ENCODE measurements around the gene ACVR2B. TPM values are rescaled to one million over a fixed set of nuclear protein-coding genes. Genes with fewer than 3 reads are reported as not detected.

The ACVR2B gene
- total and polyA plus RNA-seq, 10 of the 15 experiments (the other 5 are each of a cell fraction or from before 2014, with no cell fraction given): 0.27 to 2.9 (median 1.0) TPM

DNA sequence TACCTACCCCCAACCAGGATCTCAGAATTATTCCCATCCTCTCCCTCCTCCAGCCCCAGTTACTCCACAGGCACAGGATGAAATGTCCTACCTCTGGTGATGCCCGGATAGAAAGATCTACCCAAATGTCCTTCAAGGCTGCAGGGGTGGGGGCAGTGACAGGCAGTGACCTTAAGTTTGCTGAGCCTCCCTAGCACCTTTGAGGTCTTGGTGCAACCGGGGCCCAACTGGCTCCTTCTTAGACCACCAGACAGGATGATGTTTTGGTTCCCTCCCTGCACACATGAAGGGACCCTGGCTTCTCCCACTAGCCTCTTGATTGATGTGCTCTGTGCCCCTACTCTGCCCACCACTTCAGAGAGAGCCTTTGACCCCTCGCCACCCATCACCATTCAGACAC, 78.8 kb downstream of the ACVR2B start (continued):
- TF ChIP-seq, protein P1, sequence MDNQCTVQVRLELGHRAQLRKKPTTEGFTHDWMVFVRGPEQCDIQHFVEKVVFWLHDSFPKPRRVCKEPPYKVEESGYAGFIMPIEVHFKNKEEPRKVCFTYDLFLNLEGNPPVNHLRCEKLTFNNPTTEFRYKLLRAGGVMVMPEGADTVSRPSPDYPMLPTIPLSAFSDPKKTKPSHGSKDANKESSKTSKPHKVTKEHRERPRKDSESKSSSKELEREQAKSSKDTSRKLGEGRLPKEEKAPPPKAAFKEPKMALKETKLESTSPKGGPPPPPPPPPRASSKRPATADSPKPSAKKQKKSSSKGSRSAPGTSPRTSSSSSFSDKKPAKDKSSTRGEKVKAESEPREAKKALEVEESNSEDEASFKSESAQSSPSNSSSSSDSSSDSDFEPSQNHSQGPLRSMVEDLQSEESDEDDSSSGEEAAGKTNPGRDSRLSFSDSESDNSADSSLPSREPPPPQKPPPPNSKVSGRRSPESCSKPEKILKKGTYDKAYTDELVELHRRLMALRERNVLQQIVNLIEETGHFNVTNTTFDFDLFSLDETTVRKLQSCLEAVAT (IDR thresholded peaks at IDR 0.05): no peak
- TF ChIP-seq, protein P2, sequence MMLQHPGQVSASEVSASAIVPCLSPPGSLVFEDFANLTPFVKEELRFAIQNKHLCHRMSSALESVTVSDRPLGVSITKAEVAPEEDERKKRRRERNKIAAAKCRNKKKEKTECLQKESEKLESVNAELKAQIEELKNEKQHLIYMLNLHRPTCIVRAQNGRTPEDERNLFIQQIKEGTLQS (IDR thresholded peaks at IDR 0.05; ENCODE audit: borderline replicate concordance, extremely low read depth, low read depth, low read length): no peak
- TF ChIP-seq NR2C2 (IDR thresholded peaks at IDR 0.05; ENCODE audit: borderline replicate concordance, control insufficient read depth, insufficient read length, low read depth) (no peak), CBX5 (IDR thresholded peaks at IDR 0.05; ENCODE audit: low read depth) (no peak), WRNIP1 (IDR thresholded peaks at IDR 0.05; ENCODE audit: borderline replicate concordance, low read depth, low read length) (no peak), DPF2 (IDR thresholded peaks at IDR 0.05) (no peak), CREM (IDR thresholded peaks at IDR 0.05; ENCODE audit: low read depth) (no peak)
- TF ChIP-seq, protein P3, sequence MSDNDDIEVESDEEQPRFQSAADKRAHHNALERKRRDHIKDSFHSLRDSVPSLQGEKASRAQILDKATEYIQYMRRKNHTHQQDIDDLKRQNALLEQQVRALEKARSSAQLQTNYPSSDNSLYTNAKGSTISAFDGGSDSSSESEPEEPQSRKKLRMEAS (IDR thresholded peaks at IDR 0.05; ENCODE audit: low read depth, low read length): no peak
- TF ChIP-seq, protein P4, sequence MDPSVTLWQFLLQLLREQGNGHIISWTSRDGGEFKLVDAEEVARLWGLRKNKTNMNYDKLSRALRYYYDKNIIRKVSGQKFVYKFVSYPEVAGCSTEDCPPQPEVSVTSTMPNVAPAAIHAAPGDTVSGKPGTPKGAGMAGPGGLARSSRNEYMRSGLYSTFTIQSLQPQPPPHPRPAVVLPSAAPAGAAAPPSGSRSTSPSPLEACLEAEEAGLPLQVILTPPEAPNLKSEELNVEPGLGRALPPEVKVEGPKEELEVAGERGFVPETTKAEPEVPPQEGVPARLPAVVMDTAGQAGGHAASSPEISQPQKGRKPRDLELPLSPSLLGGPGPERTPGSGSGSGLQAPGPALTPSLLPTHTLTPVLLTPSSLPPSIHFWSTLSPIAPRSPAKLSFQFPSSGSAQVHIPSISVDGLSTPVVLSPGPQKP (IDR thresholded peaks at IDR 0.05; ENCODE audit: low read depth, low read length): no peak
- TF ChIP-seq, protein P5, sequence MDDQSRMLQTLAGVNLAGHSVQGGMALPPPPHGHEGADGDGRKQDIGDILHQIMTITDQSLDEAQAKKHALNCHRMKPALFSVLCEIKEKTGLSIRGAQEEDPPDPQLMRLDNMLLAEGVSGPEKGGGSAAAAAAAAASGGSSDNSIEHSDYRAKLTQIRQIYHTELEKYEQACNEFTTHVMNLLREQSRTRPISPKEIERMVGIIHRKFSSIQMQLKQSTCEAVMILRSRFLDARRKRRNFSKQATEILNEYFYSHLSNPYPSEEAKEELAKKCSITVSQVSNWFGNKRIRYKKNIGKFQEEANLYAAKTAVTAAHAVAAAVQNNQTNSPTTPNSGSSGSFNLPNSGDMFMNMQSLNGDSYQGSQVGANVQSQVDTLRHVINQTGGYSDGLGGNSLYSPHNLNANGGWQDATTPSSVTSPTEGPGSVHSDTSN (IDR thresholded peaks at IDR 0.05; ENCODE audit: insufficient replicate concordance, low read depth, low read length): no peak
- TF ChIP-seq, protein P6, sequence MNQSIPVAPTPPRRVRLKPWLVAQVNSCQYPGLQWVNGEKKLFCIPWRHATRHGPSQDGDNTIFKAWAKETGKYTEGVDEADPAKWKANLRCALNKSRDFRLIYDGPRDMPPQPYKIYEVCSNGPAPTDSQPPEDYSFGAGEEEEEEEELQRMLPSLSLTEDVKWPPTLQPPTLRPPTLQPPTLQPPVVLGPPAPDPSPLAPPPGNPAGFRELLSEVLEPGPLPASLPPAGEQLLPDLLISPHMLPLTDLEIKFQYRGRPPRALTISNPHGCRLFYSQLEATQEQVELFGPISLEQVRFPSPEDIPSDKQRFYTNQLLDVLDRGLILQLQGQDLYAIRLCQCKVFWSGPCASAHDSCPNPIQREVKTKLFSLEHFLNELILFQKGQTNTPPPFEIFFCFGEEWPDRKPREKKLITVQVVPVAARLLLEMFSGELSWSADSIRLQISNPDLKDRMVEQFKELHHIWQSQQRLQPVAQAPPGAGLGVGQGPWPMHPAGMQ (IDR thresholded peaks at IDR 0.05; ENCODE audit: borderline replicate concordance): no peak
